SW 1271 (cell line): ENCODE measurements around the gene TTYH3.
"Not testable (repeated sequence)": the region's sequence is repeated elsewhere in the genome, so short reads cannot be mapped to it uniquely, and the experiment has no call there.

Experiments
- DNase-seq, 2 experiments: peaks; one replicate each; lab custom pipeline; 2025; lab: John Stamatoyannopoulos, UW

The TTYH3 gene

GRCh38 chr7:2665359-2665791 is 33.6 kb downstream of the TTYH3 start:
- no peak for DNase-seq

GRCh38 chr7:2666155-2666554 is 34.4 kb downstream of the TTYH3 start:
- no peak for DNase-seq

GRCh38 chr7:2666588-2667250 is 34.9 kb downstream of the TTYH3 start:
- DNase-seq = no peak

- no peak for DNase-seq
Observed at GRCh38 chr7:2667843-2668242, 36.1 kb downstream of the TTYH3 start.

- DNase-seq = no peak
Observed at GRCh38 chr7:2668401-2668800, 36.6 kb downstream of the TTYH3 start.

GRCh38 chr7:2670171-2670570 is 38.4 kb downstream of the TTYH3 start:
- DNase-seq = no peak

- peak; percentile 54 to 73 for DNase-seq
Observed at GRCh38 chr7:2670720-2671391, 39.1 kb downstream of the TTYH3 start.

- DNase-seq = not testable (repeated sequence)
Observed at GRCh38 chr7:2673214-2673613, 41.4 kb downstream of the TTYH3 start.

- no peak for DNase-seq
Observed at GRCh38 chr7:2673934-2674333, 42.1 kb downstream of the TTYH3 start.

GRCh38 chr7:2675256-2675764 is 43.5 kb downstream of the TTYH3 start:
- DNase-seq = no peak

- DNase-seq = not testable (repeated sequence)
Observed at GRCh38 chr7:2676576-2676975, 44.8 kb downstream of the TTYH3 start.

- not testable (repeated sequence) for DNase-seq
Observed at GRCh38 chr7:2678454-2678853, 46.7 kb downstream of the TTYH3 start.

- DNase-seq = not testable (repeated sequence)
Observed at GRCh38 chr7:2679135-2680127, 47.6 kb downstream of the TTYH3 start.

- no peak for DNase-seq
Observed at GRCh38 chr7:2680256-2680655, 48.5 kb downstream of the TTYH3 start.

GRCh38 chr7:2680792-2681490 is 49.2 kb downstream of the TTYH3 start:
- DNase-seq = peak in 1 of 2 experiments; percentile 67

GRCh38 chr7:2681929-2682799 is 50.4 kb downstream of the TTYH3 start:
- DNase-seq = no peak

GRCh38 chr7:2684501-2684900 is 52.7 kb downstream of the TTYH3 start:
- no peak for DNase-seq

GRCh38 chr7:2686101-2686500 is 54.3 kb downstream of the TTYH3 start:
- no peak for DNase-seq

GRCh38 chr7:2687338-2687869 is 55.6 kb downstream of the TTYH3 start:
- DNase-seq = no peak

- DNase-seq = no peak
Observed at GRCh38 chr7:2687881-2688318, 56.1 kb downstream of the TTYH3 start, which contains the start of gene AMZ1. AMZ1 (plus strand) TSS chr7:2688202; CDS start chr7:2700452, 12,250 bp downstream.
